HepG2 (cell line): ENCODE results near the gene DOCK4. TPM values are rescaled to one million over a fixed set of nuclear protein-coding genes. Genes with fewer than 3 reads are reported as not detected.

Experiments used
- ATAC-seq: fragments of 200-7000 bp; cut with Tn5 transposase; 3 replicates; pipeline ENCODE4 v1.9.1; 2020; ENCODE audit warnings: mild to moderate bottlenecking, moderate library complexity
- BruUV-seq: library from RNA; stranded (reverse); fragments of 400-500 nt; replicated peaks from 2 replicates; lab custom pipeline; 2021; lab: Mats Ljungman, UMichigan
- CTCF ChIA-PET: fragments of 300-600 bp; formaldehyde crosslinking; extraction: SDS; loops from one replicate; lab custom pipeline; 2021; ENCODE audit warnings: low total read pairs, inconsistent platforms, low intra/inter-chr PET ratio; lab: Yijun Ruan, JAX
- POLR2A ChIA-PET: fragments of 350-600 bp; sonication (Branson Sonifier 250); formaldehyde crosslinking; loops from one replicate; lab custom pipeline; 2020; ENCODE audit warnings: antibody characterized with exemption, inconsistent platforms; lab: Yijun Ruan, JAX
- DNase-seq: peaks from one replicate; pipeline ENCODE4 v3.0.0-alpha.2; 2015; ENCODE audit warnings: low spot score
- FAIRE-seq: peaks from 3 replicates; lab custom pipeline; 2011; peaks lifted over from hg19 to GRCh38; lab: Jason Lieb, UNC
- H2AFZ ChIP-seq: one replicate; pipeline ENCODE4 v1.6.1; 2011; ENCODE audit warnings: low read length, inconsistent platforms
- H3K27ac ChIP-seq: fragments of 300-600 bp; 3 replicates; pipeline ENCODE4 v1.8.0; 2011; ENCODE audit warnings: mixed run types, mild to moderate bottlenecking, mixed read lengths, low read length, inconsistent platforms; ENCODE audit not compliant: insufficient read depth; ENCODE audit errors: extremely low read length
- H3K27me3 ChIP-seq, 2 experiments: fragments of 200-600 bp in 1 of 2; 2 replicates in 1 of 2; 3 replicates in 1 of 2; pipeline versions ENCODE4 v1.6.0 to v1.8.0; 2011; ENCODE audit warnings: low read length in 2 of 2, mild to moderate bottlenecking in 2 of 2, moderate library complexity in 2 of 2, inconsistent platforms in 1 of 2; ENCODE audit not compliant: insufficient read depth in 2 of 2, control insufficient read depth in 1 of 2
- H3K36me3 ChIP-seq, 2 experiments: fragments of 200-600 bp in 1 of 2; replicated peaks in 1 of 2; 2 replicates in 1 of 2; 3 replicates in 1 of 2; pipeline versions ENCODE4 v1.5.1 to v1.8.0; 2011; ENCODE audit warnings: low read length in 2 of 2, inconsistent platforms in 1 of 2; ENCODE audit not compliant: insufficient read depth in 2 of 2, control insufficient read depth in 1 of 2
- H3K4me1 ChIP-seq: 2 replicates; pipeline ENCODE4 v1.5.1; 2012; ENCODE audit warnings: low read length, inconsistent platforms; ENCODE audit not compliant: insufficient read depth
- H3K4me2 ChIP-seq: 2 replicates; pipeline ENCODE4 v1.6.0; 2011; ENCODE audit warnings: low read depth, low read length, inconsistent platforms
- H3K4me3 ChIP-seq, 3 experiments: fragments of 200-600 bp in 1 of 3; sonication (generic), shearing (Covaris generic) in 1 of 3; replicated peaks in 1 of 3; 2 replicates each; pipeline ENCODE4 v1.5.1; 2011 to 2016; ENCODE audit warnings: low read length in 3 of 3, inconsistent platforms in 2 of 3, low read depth in 2 of 3, mild to moderate bottlenecking in 2 of 3, control low read depth in 1 of 3, mixed read lengths in 1 of 3; ENCODE audit not compliant: insufficient read depth in 1 of 3
- H3K79me2 ChIP-seq: one replicate; pipeline ENCODE4 v1.6.1; 2011; ENCODE audit warnings: low read length, inconsistent platforms; ENCODE audit not compliant: insufficient read depth
- H3K9ac ChIP-seq: 2 replicates; pipeline ENCODE4 v1.6.0; 2011; ENCODE audit warnings: mild to moderate bottlenecking, low read depth, low read length, inconsistent platforms; ENCODE audit not compliant: insufficient read depth
- H3K9me3 ChIP-seq: 2 replicates; pipeline ENCODE4 v1.5.1; 2012; ENCODE audit warnings: mild to moderate bottlenecking, low read length
- H4K20me1 ChIP-seq: 2 replicates; pipeline ENCODE4 v1.6.0; 2011; ENCODE audit warnings: inconsistent platforms, mild to moderate bottlenecking, low read length, moderate library complexity; ENCODE audit not compliant: insufficient read depth
- NR2F6 ChIP-seq, 2 experiments: IDR thresholded peaks; 2 replicates each; pipeline ENCODE4 v1.6.1; 2016; ENCODE audit warnings: antibody characterized with exemption in 1 of 2, mild to moderate bottlenecking in 1 of 2
- ZNF710 ChIP-seq: sonication (generic); formaldehyde crosslinking; IDR thresholded peaks from 2 replicates; pipeline ENCODE4 v1.5.0; 2020; ENCODE audit warnings: mild to moderate bottlenecking, missing genetic modification reagents, borderline replicate concordance
- WGBS: methylation state at CpG from one replicate; pipeline ENCODE4 v1.1.6; 2017; ENCODE audit warnings: low lambda C conversion rate; 5-methylcytosine and 5-hydroxymethylcytosine counted together
- in situ Hi-C: cut with HindIII; loops from 2 replicates; pipeline ENCODE4 v1.10.0; 2017; ENCODE audit warnings: low pct_unique_long_range_greater_than_20kb; ENCODE audit not compliant: extremely low pct_ligation_motif_present
- intact Hi-C: fragments of 100-400 bp; cut with micrococcal nuclease; formaldehyde crosslinking; loops from one replicate; pipeline ENCODE4 v1.10.0; 2022; ENCODE audit not compliant: unreplicated experiment
- polyA plus RNA-seq, 8 experiments: library from polyadenylated mRNA; depleted of rRNA in 3 of 8; stranded (reverse) in 7 of 8; unstranded in 1 of 8; fragments of >200 nt; fragmentation: Illumina TruSeq in 4 of 8; extraction: Trizol in 4 of 8; gene quantifications; 2 replicates each; pipeline versions ENCODE4 v1.2.1 to v1.2.3, GENCODE V29; 2011 to 2016; ENCODE audit warnings: low read depth in 4 of 8, missing spikeins in 1 of 8, mixed read lengths in 1 of 8; ENCODE audit not compliant: insufficient read depth in 1 of 8
- total RNA-seq, 5 experiments: library from RNA; depleted of rRNA; stranded (reverse); fragments of >200 nt; fragmentation: Illumina TruSeq; extraction: Trizol; gene quantifications; 2 replicates each; pipeline ENCODE4 v1.2.3, GENCODE V29; 2016; ENCODE audit warnings: low read depth in 1 of 5

DOCK4 gene
- total and polyA plus RNA-seq, 2 of the 13 experiments (the other 11 are each of a cell fraction or from before 2014, with no cell fraction given), result 13.5 to 17.4 TPM

GRCh38 chr7:112050250-112050881 lies 155.8 kb downstream of the DOCK4 start:
- no peak for FAIRE-seq
- 59% methylated on average over 4 of the region's 4 CpGs for WGBS
- CTCF ChIA-PET, result no interaction called here

More at GRCh38 chr7:112050250-112050881, 155.8 kb downstream of the DOCK4 start:
- Histone ChIP-seq H3K4me2 (no peak overlapping the region), H3K9me3 (peaks cover 4% of the 10 kb centered on the region; the same call in 1 of the 2 replicates), H3K27ac (no peak overlapping the region), H3K79me2 (peaks cover 25% of the 10 kb centered on the region), H3K9ac (no peak overlapping the region), H3K4me1 (peaks cover 32% of the 10 kb centered on the region), H3K36me3 (no peaks in the 10 kb centered on the region), H3K4me3 (no peak overlapping the region), H4K20me1 (no peaks in the 10 kb centered on the region), H2AFZ (no peak overlapping the region), H3K27me3 (no peaks in the 10 kb centered on the region)
- POLR2A ChIA-PET, result no interaction called here
- in situ Hi-C loops, result no loop called here
- ATAC-seq, result no peak
- intact Hi-C loops, result no loop called here
- no peak for DNase-seq
- no TSS peak for BruUV-seq
- TF ChIP-seq NR2F6 (IDR thresholded peaks at IDR 0.05) (0 out of 2 replicates have a peak, but pooled peaks have one; percentile 14), NR2F6 (CRISPR knock-in tag; IDR thresholded peaks at IDR 0.05) (no peak), ZNF710 (CRISPR knock-in tag) (no peak)
